ENCODE measurements around the gene TMEM132A.

Gene TMEM132A

GRCh38 chr11:60974726-60975125 is 50.5 kb downstream of the TMEM132A start:
- Mint-ChIP-seq H3K4me1 (ENCODE audit: low read depth) (peaks cover 46% of the 10 kb centered on the region), H3K27ac (no peak overlapping the region), H3K36me3 (ENCODE audit: low read depth) (no peaks in the 10 kb centered on the region), H3K27me3 (peaks cover 32% of the 10 kb centered on the region), H3K9me3 (peaks cover under 1% of the 10 kb centered on the region), H3K4me3 (no peak overlapping the region)
- intact Hi-C loops (cut with micrococcal nuclease): no loop called here

- H3K27me3 Mint-ChIP-seq: peaks cover 28% of the 10 kb centered on the region
- H3K4me1 Mint-ChIP-seq (ENCODE audit: low read depth): peaks cover 27% of the 10 kb centered on the region
- no peaks in the 10 kb centered on the region for H3K9me3 Mint-ChIP-seq
- intact Hi-C loops (cut with micrococcal nuclease): no loop called here
- no peaks in the 10 kb centered on the region for H3K36me3 Mint-ChIP-seq (ENCODE audit: low read depth)
- no peak overlapping the region for H3K27ac Mint-ChIP-seq
- H3K4me3 Mint-ChIP-seq: no peak overlapping the region
These were observed 53.0 kb downstream of the TMEM132A start for GRCh38 chr11:60977224-60977623.

GRCh38 chr11:60977836-60978235 is 53.6 kb downstream of the TMEM132A start:
- H3K27ac Mint-ChIP-seq: no peak overlapping the region
- intact Hi-C loops (cut with micrococcal nuclease): no loop called here
- H3K4me1 Mint-ChIP-seq (ENCODE audit: low read depth): peaks cover 27% of the 10 kb centered on the region
- H3K36me3 Mint-ChIP-seq (ENCODE audit: low read depth): no peaks in the 10 kb centered on the region
- peaks cover 26% of the 10 kb centered on the region for H3K27me3 Mint-ChIP-seq
- H3K9me3 Mint-ChIP-seq: no peaks in the 10 kb centered on the region
- no peak overlapping the region for H3K4me3 Mint-ChIP-seq

- Mint-ChIP-seq H3K36me3 (ENCODE audit: low read depth) (no peaks in the 10 kb centered on the region), H3K27ac (no peak overlapping the region), H3K9me3 (no peaks in the 10 kb centered on the region), H3K4me1 (ENCODE audit: low read depth) (peaks cover 25% of the 10 kb centered on the region), H3K4me3 (no peak overlapping the region), H3K27me3 (peaks cover 29% of the 10 kb centered on the region)
- intact Hi-C loops (cut with micrococcal nuclease): no loop called here
These were observed 54.5 kb downstream of the TMEM132A start for GRCh38 chr11:60978546-60979380.

- H3K4me1 Mint-ChIP-seq (ENCODE audit: low read depth): peaks cover 39% of the 10 kb centered on the region
- H3K27ac Mint-ChIP-seq: no peak overlapping the region
- no peaks in the 10 kb centered on the region for H3K36me3 Mint-ChIP-seq (ENCODE audit: low read depth)
- intact Hi-C loops (cut with micrococcal nuclease): no loop called here
- peaks cover 34% of the 10 kb centered on the region for H3K27me3 Mint-ChIP-seq
- no peak overlapping the region for H3K4me3 Mint-ChIP-seq
- no peaks in the 10 kb centered on the region for H3K9me3 Mint-ChIP-seq
These were observed 57.3 kb downstream of the TMEM132A start for GRCh38 chr11:60981515-60981914.

GRCh38 chr11:60982184-60982583 is 57.9 kb downstream of the TMEM132A start:
- Mint-ChIP-seq H3K9me3 (no peaks in the 10 kb centered on the region), H3K36me3 (ENCODE audit: low read depth) (no peaks in the 10 kb centered on the region), H3K27me3 (peaks cover 36% of the 10 kb centered on the region), H3K4me3 (no peak overlapping the region), H3K27ac (no peak overlapping the region), H3K4me1 (ENCODE audit: low read depth) (peaks cover 44% of the 10 kb centered on the region)
- intact Hi-C loops (cut with micrococcal nuclease): no loop called here

- Mint-ChIP-seq H3K4me3 (no peak overlapping the region), H3K27ac (no peak overlapping the region), H3K36me3 (ENCODE audit: low read depth) (no peaks in the 10 kb centered on the region), H3K27me3 (peaks cover 46% of the 10 kb centered on the region), H3K4me1 (ENCODE audit: low read depth) (peaks cover 32% of the 10 kb centered on the region), H3K9me3 (no peaks in the 10 kb centered on the region)
- intact Hi-C loops (cut with micrococcal nuclease): no loop called here
These were observed 59.9 kb downstream of the TMEM132A start for GRCh38 chr11:60984149-60984548.

GRCh38 chr11:60984636-60985035 is 60.4 kb downstream of the TMEM132A start:
- H3K27ac Mint-ChIP-seq: no peak overlapping the region
- H3K27me3 Mint-ChIP-seq: peaks cover 47% of the 10 kb centered on the region
- no peak overlapping the region for H3K4me3 Mint-ChIP-seq
- peaks cover 33% of the 10 kb centered on the region for H3K4me1 Mint-ChIP-seq (ENCODE audit: low read depth)
- no peaks in the 10 kb centered on the region for H3K36me3 Mint-ChIP-seq (ENCODE audit: low read depth)
- no peaks in the 10 kb centered on the region for H3K9me3 Mint-ChIP-seq
- intact Hi-C loops (cut with micrococcal nuclease): no loop called here

GRCh38 chr11:60985501-60985900 is 61.2 kb downstream of the TMEM132A start:
- no peaks in the 10 kb centered on the region for H3K9me3 Mint-ChIP-seq
- H3K4me3 Mint-ChIP-seq: no peak overlapping the region
- peaks cover 42% of the 10 kb centered on the region for H3K27me3 Mint-ChIP-seq
- peaks cover 33% of the 10 kb centered on the region for H3K4me1 Mint-ChIP-seq (ENCODE audit: low read depth)
- intact Hi-C loops (cut with micrococcal nuclease): no loop called here
- H3K27ac Mint-ChIP-seq: no peak overlapping the region
- no peaks in the 10 kb centered on the region for H3K36me3 Mint-ChIP-seq (ENCODE audit: low read depth)

GRCh38 chr11:60985991-60986915 is 62.0 kb downstream of the TMEM132A start:
- intact Hi-C loops (cut with micrococcal nuclease): no loop called here
- no peaks in the 10 kb centered on the region for H3K36me3 Mint-ChIP-seq (ENCODE audit: low read depth)
- no peak overlapping the region for H3K4me3 Mint-ChIP-seq
- no peak overlapping the region for H3K27ac Mint-ChIP-seq
- H3K27me3 Mint-ChIP-seq: peaks cover 40% of the 10 kb centered on the region
- H3K9me3 Mint-ChIP-seq: no peaks in the 10 kb centered on the region
- H3K4me1 Mint-ChIP-seq (ENCODE audit: low read depth): peaks cover 33% of the 10 kb centered on the region
